IMR-90 (cell line): ENCODE data around the gene GRID1. TPM values are rescaled to one million over a fixed set of nuclear protein-coding genes. Genes with fewer than 3 reads are reported as not detected.

Experiments
- ATAC-seq: fragments of 200-7000 bp; cut with Tn5 transposase; 2 replicates; pipeline ENCODE4 v1.9.1; 2020; ENCODE audit warnings: low read depth, mild to moderate bottlenecking, moderate library complexity
- BruUV-seq: library from RNA; stranded (reverse); fragments of 400-500 nt; replicated peaks from 2 replicates; lab custom pipeline; 2021; lab: Mats Ljungman, UMichigan
- CTCF ChIA-PET: fragments of 300-600 bp; formaldehyde crosslinking; extraction: SDS; loops from one replicate; lab custom pipeline; 2021; ENCODE audit warnings: antibody characterized with exemption; lab: Yijun Ruan, JAX
- POLR2A ChIA-PET: fragments of 300-600 bp; sonication (Branson Sonifier 250); formaldehyde crosslinking; loops from one replicate; lab custom pipeline; 2022; ENCODE audit warnings: antibody characterized with exemption; ENCODE audit not compliant: unreplicated experiment; lab: Charles Lee
- DNase-seq: peaks from one replicate; pipeline ENCODE4 v3.0.0; 2013
- H2AFZ ChIP-seq: replicated peaks from 2 replicates; pipeline ENCODE3; 2013; ENCODE audit warnings: low read length, mild to moderate bottlenecking; ENCODE audit not compliant: poor library complexity
- H2AK5ac ChIP-seq: 2 replicates; pipeline ENCODE4 v1.6.1; 2013; ENCODE audit warnings: low read depth, low read length, inconsistent platforms
- H2AK9ac ChIP-seq: replicated peaks from 2 replicates; pipeline ENCODE3; 2013; ENCODE audit warnings: mild to moderate bottlenecking, low read depth, low read length, moderate library complexity; ENCODE audit not compliant: poor library complexity
- H2BK120ac ChIP-seq: 2 replicates; pipeline ENCODE4 v1.6.1; 2013; ENCODE audit warnings: low read depth, low read length, inconsistent platforms
- H2BK15ac ChIP-seq: 3 replicates; pipeline ENCODE4 v1.6.1; 2013; ENCODE audit warnings: low read depth, low read length, inconsistent platforms
- H2BK20ac ChIP-seq: 2 replicates; pipeline ENCODE4 v1.6.1; 2013; ENCODE audit warnings: low read depth, mild to moderate bottlenecking, inconsistent platforms, low read length, moderate library complexity
- H2BK5ac ChIP-seq: 2 replicates; pipeline ENCODE4 v1.6.1; 2013; ENCODE audit warnings: mild to moderate bottlenecking, low read depth, low read length, inconsistent platforms; ENCODE audit not compliant: poor library complexity, severe bottlenecking
- H3K14ac ChIP-seq: replicated peaks from 2 replicates; pipeline ENCODE4 v1.6.1; 2013; ENCODE audit warnings: low read depth, low read length, inconsistent platforms
- H3K18ac ChIP-seq: 2 replicates; pipeline ENCODE4 v1.6.1; 2013; ENCODE audit warnings: low read depth, low read length, control low read depth
- H3K23ac ChIP-seq: 2 replicates; pipeline ENCODE4 v1.6.1; 2013; ENCODE audit warnings: low read depth, low read length, inconsistent platforms
- H3K27ac ChIP-seq: 2 replicates; pipeline ENCODE4 v1.5.1; 2013; ENCODE audit warnings: mild to moderate bottlenecking, control low read depth, low read length; ENCODE audit not compliant: insufficient read depth
- H3K27me3 ChIP-seq: 2 replicates; pipeline ENCODE4 v1.6.1; 2013; ENCODE audit warnings: low read length; ENCODE audit not compliant: control insufficient read depth, insufficient read depth
- H3K36me3 ChIP-seq: 2 replicates; pipeline ENCODE4 v1.6.1; 2013; ENCODE audit warnings: low read length, mixed read lengths; ENCODE audit not compliant: control insufficient read depth, insufficient read depth
- H3K4ac ChIP-seq: 2 replicates; pipeline ENCODE4 v1.6.1; 2013; ENCODE audit warnings: low read depth, low read length, inconsistent platforms
- H3K4me1 ChIP-seq: 2 replicates; pipeline ENCODE4 v1.6.1; 2013; ENCODE audit warnings: low read length, mixed read lengths; ENCODE audit not compliant: control insufficient read depth, insufficient read depth
- H3K4me2 ChIP-seq: 2 replicates; pipeline ENCODE4 v1.6.1; 2013; ENCODE audit warnings: low read depth, mild to moderate bottlenecking, control low read depth, low read length, moderate library complexity
- H3K4me3 ChIP-seq: 2 replicates; pipeline ENCODE4 v1.5.1; 2013; ENCODE audit warnings: low read depth, mild to moderate bottlenecking, control low read depth, low read length, moderate library complexity; ENCODE audit not compliant: insufficient read depth
- H3K56ac ChIP-seq: 2 replicates; pipeline ENCODE4 v1.6.1; 2013; ENCODE audit warnings: low read length, inconsistent platforms; ENCODE audit not compliant: insufficient read depth; ENCODE audit errors: extremely low read depth
- H3K79me1 ChIP-seq, 2 experiments: 2 replicates each; pipeline ENCODE4 v1.6.1; 2013; ENCODE audit warnings: low read length in 2 of 2, inconsistent platforms in 1 of 2, low read depth in 1 of 2
- H3K9ac ChIP-seq: 2 replicates; pipeline ENCODE4 v1.6.1; 2013; ENCODE audit warnings: low read depth, low read length, control low read depth
- H3K9me1 ChIP-seq: 2 replicates; pipeline ENCODE4 v1.6.1; 2013; ENCODE audit warnings: low read length, inconsistent platforms; ENCODE audit not compliant: insufficient read depth
- H3K9me3 ChIP-seq: 2 replicates; pipeline ENCODE4 v1.6.1; 2013; ENCODE audit warnings: low read length; ENCODE audit not compliant: control insufficient read depth, insufficient read depth
- H4K20me1 ChIP-seq: 2 replicates; pipeline ENCODE4 v1.6.1; 2013; ENCODE audit warnings: low read length, inconsistent platforms; ENCODE audit not compliant: insufficient read depth
- H4K5ac ChIP-seq: 2 replicates; pipeline ENCODE4 v1.6.1; 2013; ENCODE audit warnings: mild to moderate bottlenecking, low read depth, low read length, control low read depth
- H4K8ac ChIP-seq, 2 experiments: 2 replicates each; pipeline ENCODE4 v1.6.1; 2013; ENCODE audit warnings: low read depth in 2 of 2, low read length in 2 of 2, control low read depth in 1 of 2, inconsistent platforms in 1 of 2
- H4K91ac ChIP-seq: 2 replicates; pipeline ENCODE4 v1.6.1; 2013; ENCODE audit warnings: low read depth, low read length, inconsistent platforms; ENCODE audit not compliant: insufficient read depth
- BHLHE40 ChIP-seq: fragments of 150-350 bp; IDR thresholded peaks from 2 replicates; pipeline ENCODE4 v1.6.1; 2016; ENCODE audit warnings: mild to moderate bottlenecking, low read depth, low read length
- CEBPB ChIP-seq: IDR thresholded peaks from 2 replicates; pipeline ENCODE4 v1.6.1; 2012; ENCODE audit warnings: low read depth, low read length, improper control_type of control experiment
- CHD1 ChIP-seq: IDR thresholded peaks from 2 replicates; pipeline ENCODE4 v1.6.1; 2012; ENCODE audit warnings: low read depth, low read length, improper control_type of control experiment
- CTCF ChIP-seq: conservative IDR thresholded peaks from 2 replicates; pipeline ENCODE4 v1.5.1; 2012; ENCODE audit warnings: mild to moderate bottlenecking, low read depth, low read length, improper control_type of control experiment
- ELK1 ChIP-seq: fragments of 150-350 bp; IDR thresholded peaks from 2 replicates; pipeline ENCODE4 v1.6.1; 2016; ENCODE audit warnings: low read depth, mild to moderate bottlenecking, low read length, moderate library complexity, borderline replicate concordance
- FOS ChIP-seq: fragments of 150-350 bp; IDR thresholded peaks from 2 replicates; pipeline ENCODE4 v1.6.1; 2016; ENCODE audit warnings: low read depth, low read length
- MAFK ChIP-seq: IDR thresholded peaks from 2 replicates; pipeline ENCODE4 v1.6.1; 2012; ENCODE audit warnings: low read depth, low read length, improper control_type of control experiment
- MAZ ChIP-seq: IDR thresholded peaks from 2 replicates; pipeline ENCODE4 v1.6.1; 2012; ENCODE audit warnings: low read depth, mild to moderate bottlenecking, low read length, improper control_type of control experiment, moderate library complexity, borderline replicate concordance
- POLR2A ChIP-seq: IDR thresholded peaks from 2 replicates; pipeline ENCODE4 v1.6.1; 2012; ENCODE audit warnings: mild to moderate bottlenecking, low read depth, low read length
- RAD21 ChIP-seq: IDR thresholded peaks from 2 replicates; pipeline ENCODE4 v1.6.1; 2012; ENCODE audit warnings: low read length, improper control_type of control experiment
- RCOR1 ChIP-seq: IDR thresholded peaks from 2 replicates; pipeline ENCODE4 v1.6.1; 2012; ENCODE audit warnings: mild to moderate bottlenecking, low read length, improper control_type of control experiment; ENCODE audit not compliant: insufficient replicate concordance
- RFX5 ChIP-seq: IDR thresholded peaks from 2 replicates; pipeline ENCODE4 v1.8.0; 2012; ENCODE audit warnings: low read depth, mild to moderate bottlenecking, low read length, moderate library complexity
- USF2 ChIP-seq: fragments of 150-350 bp; IDR thresholded peaks from 2 replicates; pipeline ENCODE4 v1.6.1; 2017; ENCODE audit warnings: mild to moderate bottlenecking, antibody characterized with exemption, low read length, low read depth
- WGBS, 2 experiments: methylation state at CpG; one replicate each; pipeline versions ENCODE4 v1.1.5 to v1.1.7; 2013; ENCODE audit warnings: missing lambda C conversion rate in 2 of 2; ENCODE audit not compliant: insufficient read length in 1 of 2; ENCODE audit errors: extremely low coverage in 2 of 2; 5-methylcytosine and 5-hydroxymethylcytosine counted together
- dilution Hi-C: fragments of 300-500 bp; cut with HindIII; formaldehyde crosslinking; loops from one replicate; pipeline ENCODE4 v1.14.3; 2018; ENCODE audit warnings: low sequenced_read_pairs; ENCODE audit not compliant: unreplicated experiment
- in situ Hi-C: fragments of 300-500 bp; cut with MboI; formaldehyde crosslinking; loops from 3 replicates; pipeline ENCODE4 v1.14.3; 2019; ENCODE audit warnings: low sequenced_read_pairs, inconsistent platforms, mixed read lengths
- intact Hi-C: fragments of 100-400 bp; cut with micrococcal nuclease; formaldehyde crosslinking; loops from 2 replicates; pipeline ENCODE4 v1.10.0; 2022
- polyA plus RNA-seq, 3 experiments: library from polyadenylated mRNA; depleted of rRNA; stranded (reverse); fragments of >200 nt; gene quantifications; 2 replicates each; pipeline ENCODE4 v1.2.3, GENCODE V29; 2012; ENCODE audit warnings: low replicate concordance in 1 of 3
- total RNA-seq: library from RNA; depleted of rRNA; stranded (reverse); fragments of >200 nt; gene quantifications from 2 replicates; pipeline ENCODE4 v1.2.3, GENCODE V29; 2012

Gene GRID1
- total and polyA plus RNA-seq, 2 of the 4 experiments (the other 2 are of a cell fraction), result not detected

GRCh38 chr10:86159797-86160196 is 206.8 kb downstream of the GRID1 start:
- Histone ChIP-seq H4K8ac (no peak overlapping the region), H3K18ac (no peak overlapping the region), H3K9me1 (no peaks in the 10 kb centered on the region), H3K27ac (no peak overlapping the region), H4K20me1 (no peaks in the 10 kb centered on the region), H2AK5ac (no peak overlapping the region), H4K5ac (no peak overlapping the region), H3K4me2 (no peak overlapping the region), H2AK9ac (no peak overlapping the region), H3K56ac (no peak overlapping the region), H2BK20ac (no peak overlapping the region), H3K4ac (no peak overlapping the region), H2BK5ac (no peak overlapping the region), H3K14ac (no peak overlapping the region), H3K36me3 (no peaks in the 10 kb centered on the region), H2AFZ (no peak overlapping the region), H3K9me3 (no peaks in the 10 kb centered on the region), H2BK15ac (no peak overlapping the region), H3K4me1 (no peaks in the 10 kb centered on the region), H3K27me3 (no peaks in the 10 kb centered on the region), H3K4me3 (no peak overlapping the region), H4K91ac (no peak overlapping the region), H2BK120ac (no peak overlapping the region), H3K79me1 (no peaks in the 10 kb centered on the region), H3K9ac (no peak overlapping the region), H3K23ac (no peak overlapping the region)
- ChIA-PET CTCF (no interaction called here), POLR2A (no interaction called here)
- ATAC-seq (no peak), DNase-seq (no peak)
- no peak for TF ChIP-seq BHLHE40
- TF ChIP-seq CHD1, result no peak
- TF ChIP-seq ELK1, result no peak
- no peak for TF ChIP-seq RAD21
- no peak for TF ChIP-seq FOS
- no peak for TF ChIP-seq CTCF
- TF ChIP-seq MAZ, result no peak
- no peak for TF ChIP-seq RCOR1
- TF ChIP-seq RFX5, result no peak
- no peak for TF ChIP-seq POLR2A
- TF ChIP-seq USF2, result no peak
- TF ChIP-seq MAFK, result no peak
- no peak for TF ChIP-seq CEBPB
- in situ Hi-C loops (no loop called here), dilution Hi-C loops (no loop called here), intact Hi-C loops (no loop called here)
- WGBS, 2 experiments, result no CpG with 5 or more reads among the region's 3 CpGs
- BruUV-seq, result no TSS peak
